ENCODE measurements around the gene WDR43. TPM values are rescaled to one million over a fixed set of nuclear protein-coding genes. Genes with fewer than 3 reads are reported as not detected.

The WDR43 gene
- total and polyA plus RNA-seq, 2 experiments from 2014 or later, result 101 to 140 TPM

DNA sequence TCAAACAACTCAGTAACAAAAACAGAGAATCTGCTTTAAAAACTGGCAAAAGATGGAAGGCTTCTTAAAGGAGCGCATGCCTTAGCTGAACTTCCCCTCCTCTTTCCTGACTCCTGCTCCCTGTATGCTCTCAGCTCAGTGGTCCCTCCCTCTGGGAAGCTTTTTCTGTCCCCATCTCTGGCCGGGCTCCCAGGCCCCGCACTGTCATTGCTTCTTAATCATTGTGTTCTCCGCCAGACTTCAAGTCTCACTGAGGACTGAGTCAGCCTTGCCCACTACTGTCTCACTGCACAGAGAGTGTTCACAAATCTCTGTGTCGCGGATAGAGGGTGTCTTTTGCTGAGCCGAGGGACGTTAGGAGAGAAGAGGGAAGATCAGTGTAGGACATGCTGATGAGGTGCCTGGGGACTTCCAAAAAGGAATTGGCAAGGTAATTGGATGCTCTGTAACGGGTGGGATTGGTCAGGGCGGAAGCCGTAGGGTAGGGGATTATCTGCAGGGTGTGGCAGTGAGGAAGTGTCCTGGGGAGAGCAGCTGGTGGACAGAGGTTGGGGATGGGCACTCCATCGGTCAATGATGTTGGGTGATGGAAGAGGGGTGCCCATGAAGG lies 102.9 kb downstream of the WDR43 start (continued):
- TF ChIP-seq ZNF331 (CRISPR knock-in tag; IDR thresholded peaks at IDR 0.05; ENCODE audit: low read depth), result no peak
- TF ChIP-seq POLR2AphosphoS5 (IDR thresholded peaks at IDR 0.05; ENCODE audit: low read depth), result no peak
- TF ChIP-seq EZH2 (IDR thresholded peaks at IDR 0.05; ENCODE audit: low read depth, unreplicated experiment), result no peak

Small RNA genes lying within 50 kb of the gene (small RNA-seq; reads per million reads assigned to genes)
- gene RF00019 (ENCODE audit: low replicate concordance) (not detected), gene SNORD53 (ENCODE audit: low replicate concordance) (2.8 reads per million, percentile 87 among the genes with 10 or more reads in this experiment), gene SNORD53B (ENCODE audit: low replicate concordance) (808 reads per million, percentile 100 among the genes with 10 or more reads in this experiment), gene SNORD92 (ENCODE audit: low replicate concordance) (122 reads per million, percentile 99 among the genes with 10 or more reads in this experiment)

Other genes with a start within 250 kb of the WDR43 start
- 118 and 146 TPM in 2 replicates for gene PPP1CB, start 142.8 kb upstream of the WDR43 start, total RNA-seq (2014; rRNA removed; shearing (Covaris generic))
- gene PPP1CB, start 142.8 kb upstream of the WDR43 start, polyA plus RNA-seq (2016; fragmentation: Nextera tagmentation; extraction: Ambion mirVana), result 90.7 and 103 TPM in 2 replicates
- gene SPDYA, start 83.8 kb upstream of the WDR43 start, total RNA-seq (2014; rRNA removed; shearing (Covaris generic)), result 0.12 and 0.42 TPM in 2 replicates
- 2.8 and 4.0 TPM in 2 replicates for gene SPDYA, start 83.8 kb upstream of the WDR43 start, polyA plus RNA-seq (2016; fragmentation: Nextera tagmentation; extraction: Ambion mirVana)
- gene TRMT61B, start 24.4 kb upstream of the WDR43 start, total RNA-seq (2014; rRNA removed; shearing (Covaris generic)), result 34.7 and 51.9 TPM in 2 replicates
- gene TRMT61B, start 24.4 kb upstream of the WDR43 start, polyA plus RNA-seq (2016; fragmentation: Nextera tagmentation; extraction: Ambion mirVana), result 52.7 and 60.1 TPM in 2 replicates
- gene TOGARAM2, start 86.6 kb downstream of the WDR43 start, total RNA-seq (2014; rRNA removed; shearing (Covaris generic)), result 0.47 and 1.8 TPM in 2 replicates
- gene TOGARAM2, start 86.6 kb downstream of the WDR43 start, polyA plus RNA-seq (2016; fragmentation: Nextera tagmentation; extraction: Ambion mirVana), result 1.8 and 2.4 TPM in 2 replicates
- not detected in 2 replicates for gene PCARE, start 179.9 kb downstream of the WDR43 start, total RNA-seq (2014; rRNA removed; shearing (Covaris generic))
- not detected in 2 replicates for gene PCARE, start 179.9 kb downstream of the WDR43 start, polyA plus RNA-seq (2016; fragmentation: Nextera tagmentation; extraction: Ambion mirVana)
- gene CLIP4, start 220.7 kb downstream of the WDR43 start, total RNA-seq (2014; rRNA removed; shearing (Covaris generic)), result 0.14 TPM in 1 of 2 replicates, not detected in the other
- gene CLIP4, start 220.7 kb downstream of the WDR43 start, polyA plus RNA-seq (2016; fragmentation: Nextera tagmentation; extraction: Ambion mirVana), result 0.06 TPM in 1 of 2 replicates, not detected in the other

All from GM23338 (cell line).